ENCODE measurements around the gene DHX15.
"Not testable (repeated sequence)": the region's sequence is repeated elsewhere in the genome, so short reads cannot be mapped to it uniquely, and the experiment has no call there.

Gene DHX15

GRCh38 chr4:24507439-24507838, 76.9 kb downstream of the DHX15 start:
- Histone ChIP-seq H2AFZ (ENCODE audit: low read length) (no peak overlapping the region), H3K9me3 (ENCODE audit: low read length) (no peaks in the 10 kb centered on the region), H3K4me2 (ENCODE audit: low read length) (no peak overlapping the region), H3K4me1 (ENCODE audit: insufficient read depth, low read length, severe bottlenecking) (no peaks in the 10 kb centered on the region), H3K36me3 (ENCODE audit: insufficient read depth, low read length) (no peaks in the 10 kb centered on the region), H3K9me2 (ENCODE audit: low read depth, low read length) (no peaks in the 10 kb centered on the region), H3K27me3 (ENCODE audit: insufficient read depth, low read length) (no peaks in the 10 kb centered on the region), H4K20me1 (ENCODE audit: insufficient read depth, low read length) (no peaks in the 10 kb centered on the region), H3K9ac (ENCODE audit: low read length) (no peak overlapping the region), H3F3A (ENCODE audit: insufficient read depth, low read length) (no peaks in the 10 kb centered on the region), H3K4me3 (ENCODE audit: low read depth, low read length, poor library complexity, severe bottlenecking) (no peak overlapping the region), H3K79me2 (ENCODE audit: insufficient read depth, low read length) (no peaks in the 10 kb centered on the region), H3K27ac (ENCODE audit: low read depth, low read length, poor library complexity, severe bottlenecking) (no peak overlapping the region)
- TF ChIP-seq EZH2 (IDR thresholded peaks at IDR 0.05; ENCODE audit: borderline replicate concordance, low read length) (no peak), CTCF (IDR thresholded peaks at IDR 0.05; ENCODE audit: low read length) (no peak)

- H3K4me1 ChIP-seq (ENCODE audit: insufficient read depth, low read length, severe bottlenecking); H3K4me2 ChIP-seq (ENCODE audit: low read length); H3K36me3 ChIP-seq (ENCODE audit: insufficient read depth, low read length); H3K9me2 ChIP-seq (ENCODE audit: low read depth, low read length); H4K20me1 ChIP-seq (ENCODE audit: insufficient read depth, low read length); H3K27ac ChIP-seq (ENCODE audit: low read depth, low read length, poor library complexity, severe bottlenecking); H3K9ac ChIP-seq (ENCODE audit: low read length); H3K79me2 ChIP-seq (ENCODE audit: insufficient read depth, low read length); H3K27me3 ChIP-seq (ENCODE audit: insufficient read depth, low read length); H3F3A ChIP-seq (ENCODE audit: insufficient read depth, low read length); H2AFZ ChIP-seq (ENCODE audit: low read length); H3K9me3 ChIP-seq (ENCODE audit: low read length); H3K4me3 ChIP-seq (ENCODE audit: low read depth, low read length, poor library complexity, severe bottlenecking): not testable (repeated sequence)
These were observed 81.3 kb downstream of the DHX15 start for GRCh38 chr4:24503090-24503489.

GRCh38 chr4:24497221-24497620, 87.1 kb downstream of the DHX15 start:
- no peak overlapping the region for H3K4me3 ChIP-seq (ENCODE audit: low read depth, low read length, poor library complexity, severe bottlenecking)

More at GRCh38 chr4:24497221-24497620, 87.1 kb downstream of the DHX15 start:
- no peaks in the 10 kb centered on the region for H3K9me3 ChIP-seq (ENCODE audit: low read length)
- H3K79me2 ChIP-seq (ENCODE audit: insufficient read depth, low read length) = no peaks in the 10 kb centered on the region
- H3K4me2 ChIP-seq (ENCODE audit: low read length) = no peak overlapping the region
- TF ChIP-seq CTCF (IDR thresholded peaks at IDR 0.05; ENCODE audit: low read length) = no peak
- no peak for TF ChIP-seq EZH2 (IDR thresholded peaks at IDR 0.05; ENCODE audit: borderline replicate concordance, low read length)
- no peaks in the 10 kb centered on the region for H3K4me1 ChIP-seq (ENCODE audit: insufficient read depth, low read length, severe bottlenecking)
- no peaks in the 10 kb centered on the region for H3K36me3 ChIP-seq (ENCODE audit: insufficient read depth, low read length)
- no peaks in the 10 kb centered on the region for H3F3A ChIP-seq (ENCODE audit: insufficient read depth, low read length)
- H4K20me1 ChIP-seq (ENCODE audit: insufficient read depth, low read length) = no peaks in the 10 kb centered on the region
- no peak overlapping the region for H2AFZ ChIP-seq (ENCODE audit: low read length)
- no peaks in the 10 kb centered on the region for H3K9me2 ChIP-seq (ENCODE audit: low read depth, low read length)
- no peak overlapping the region for H3K27ac ChIP-seq (ENCODE audit: low read depth, low read length, poor library complexity, severe bottlenecking)
- no peak overlapping the region for H3K9ac ChIP-seq (ENCODE audit: low read length)
- H3K27me3 ChIP-seq (ENCODE audit: insufficient read depth, low read length) = no peaks in the 10 kb centered on the region

Data from OCI-LY1 (cell line).